ENCODE measurements around the gene TMC6. TPM values are rescaled to one million over a fixed set of nuclear protein-coding genes. Genes with fewer than 3 reads are reported as not detected.
A peak's percentile ranks its signal among the peaks of the same experiment; 100 is the strongest.

TMC6 gene
- total and polyA plus RNA-seq, 2 of the 13 experiments (the other 11 are each of a cell fraction or from before 2014, with no cell fraction given) = 48.4 to 99.1 TPM

DNA sequence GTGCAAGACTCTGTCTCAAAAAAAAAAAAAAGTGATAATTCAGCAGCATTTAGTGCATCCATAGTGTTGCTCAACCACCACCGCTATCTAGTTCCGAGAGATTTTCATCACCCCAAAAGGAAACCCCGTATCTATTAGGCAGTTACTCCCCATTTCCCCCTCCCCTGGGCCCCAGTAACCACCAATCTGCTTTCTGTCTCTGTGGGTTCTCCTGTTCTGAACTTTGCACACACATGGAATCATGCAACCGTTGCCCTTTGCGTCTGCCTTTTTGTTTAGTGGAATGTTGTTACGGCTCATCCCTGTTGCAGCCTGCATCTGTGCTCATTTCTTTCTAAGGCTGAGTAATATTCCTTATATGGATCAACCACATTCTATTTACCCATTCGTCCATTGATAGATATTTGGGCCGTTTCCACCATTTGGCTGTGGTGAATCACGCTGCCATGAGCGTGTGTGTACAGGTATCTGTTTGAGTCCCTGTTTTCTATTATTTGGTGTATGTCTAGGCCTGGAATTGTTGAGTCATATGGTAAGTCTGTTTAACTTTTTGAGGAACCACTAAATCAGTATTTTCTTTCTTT, 31.1 kb upstream of the TMC6 start (continued):
- TF ChIP-seq ZFX (CRISPR knock-in tag; IDR thresholded peaks at IDR 0.05; ENCODE audit: low read depth) (peak; percentile 34; the same call in 1 of the 2 replicates), ZNF556 (CRISPR knock-in tag; IDR thresholded peaks at IDR 0.05; ENCODE audit: borderline replicate concordance) (no peak), ZNF7 (CRISPR knock-in tag; IDR thresholded peaks at IDR 0.05) (no peak), ZNF788 (CRISPR knock-in tag; IDR thresholded peaks at IDR 0.05; ENCODE audit: borderline replicate concordance) (peak; percentile 44; the same call in 1 of the 2 replicates), NFKBIZ (CRISPR knock-in tag; IDR thresholded peaks at IDR 0.05) (peak; percentile 25; the same call in 1 of the 2 replicates), NR2C2 (CRISPR knock-in tag; IDR thresholded peaks at IDR 0.05; ENCODE audit: borderline replicate concordance) (0 out of 2 replicates have a peak, but pooled peaks have one; percentile 30), FOXP1 (IDR thresholded peaks at IDR 0.05) (no peak), FOXP1 (CRISPR knock-in tag; IDR thresholded peaks at IDR 0.05) (peak; percentile 65; the same call in 1 of the 2 replicates), HNF4A (CRISPR knock-in tag; IDR thresholded peaks at IDR 0.05) (peak; percentile 93), KAT7 (CRISPR knock-in tag; IDR thresholded peaks at IDR 0.05; ENCODE audit: borderline replicate concordance) (0 out of 2 replicates have a peak, but pooled peaks have one; percentile 15), THAP11 (CRISPR knock-in tag; IDR thresholded peaks at IDR 0.05) (peak; percentile 53; the same call in 1 of the 2 replicates), NR2F6 (IDR thresholded peaks at IDR 0.05) (peak; percentile 40; the same call in 1 of the 2 replicates), NR2F6 (CRISPR knock-in tag; IDR thresholded peaks at IDR 0.05) (peak; percentile 65; the same call in 1 of the 2 replicates), ZNF547 (CRISPR knock-in tag; IDR thresholded peaks at IDR 0.05) (no peak), SOX5 (CRISPR knock-in tag; IDR thresholded peaks at IDR 0.05; ENCODE audit: borderline replicate concordance) (peak; percentile 57; the same call in 1 of the 2 replicates), ELF4 (CRISPR knock-in tag; IDR thresholded peaks at IDR 0.05; ENCODE audit: borderline replicate concordance) (no peak), SP1 (IDR thresholded peaks at IDR 0.05) (no peak), SP1 (CRISPR knock-in tag; IDR thresholded peaks at IDR 0.05) (no peak), ZFP1 (CRISPR knock-in tag; IDR thresholded peaks at IDR 0.05) (0 out of 2 replicates have a peak, but pooled peaks have one; percentile 14), ZNF816 (CRISPR knock-in tag; IDR thresholded peaks at IDR 0.05; ENCODE audit: borderline replicate concordance) (no peak), TEAD2 (CRISPR knock-in tag; IDR thresholded peaks at IDR 0.05) (no peak), ZNF720 (CRISPR knock-in tag; IDR thresholded peaks at IDR 0.05) (no peak)
- TF ChIP-seq, protein P1, sequence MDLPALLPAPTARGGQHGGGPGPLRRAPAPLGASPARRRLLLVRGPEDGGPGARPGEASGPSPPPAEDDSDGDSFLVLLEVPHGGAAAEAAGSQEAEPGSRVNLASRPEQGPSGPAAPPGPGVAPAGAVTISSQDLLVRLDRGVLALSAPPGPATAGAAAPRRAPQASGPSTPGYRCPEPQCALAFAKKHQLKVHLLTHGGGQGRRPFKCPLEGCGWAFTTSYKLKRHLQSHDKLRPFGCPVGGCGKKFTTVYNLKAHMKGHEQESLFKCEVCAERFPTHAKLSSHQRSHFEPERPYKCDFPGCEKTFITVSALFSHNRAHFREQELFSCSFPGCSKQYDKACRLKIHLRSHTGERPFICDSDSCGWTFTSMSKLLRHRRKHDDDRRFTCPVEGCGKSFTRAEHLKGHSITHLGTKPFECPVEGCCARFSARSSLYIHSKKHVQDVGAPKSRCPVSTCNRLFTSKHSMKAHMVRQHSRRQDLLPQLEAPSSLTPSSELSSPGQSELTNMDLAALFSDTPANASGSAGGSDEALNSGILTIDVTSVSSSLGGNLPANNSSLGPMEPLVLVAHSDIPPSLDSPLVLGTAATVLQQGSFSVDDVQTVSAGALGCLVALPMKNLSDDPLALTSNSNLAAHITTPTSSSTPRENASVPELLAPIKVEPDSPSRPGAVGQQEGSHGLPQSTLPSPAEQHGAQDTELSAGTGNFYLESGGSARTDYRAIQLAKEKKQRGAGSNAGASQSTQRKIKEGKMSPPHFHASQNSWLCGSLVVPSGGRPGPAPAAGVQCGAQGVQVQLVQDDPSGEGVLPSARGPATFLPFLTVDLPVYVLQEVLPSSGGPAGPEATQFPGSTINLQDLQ (CRISPR knock-in tag; IDR thresholded peaks at IDR 0.05) = peak; percentile 97
- TF ChIP-seq, protein P2, sequence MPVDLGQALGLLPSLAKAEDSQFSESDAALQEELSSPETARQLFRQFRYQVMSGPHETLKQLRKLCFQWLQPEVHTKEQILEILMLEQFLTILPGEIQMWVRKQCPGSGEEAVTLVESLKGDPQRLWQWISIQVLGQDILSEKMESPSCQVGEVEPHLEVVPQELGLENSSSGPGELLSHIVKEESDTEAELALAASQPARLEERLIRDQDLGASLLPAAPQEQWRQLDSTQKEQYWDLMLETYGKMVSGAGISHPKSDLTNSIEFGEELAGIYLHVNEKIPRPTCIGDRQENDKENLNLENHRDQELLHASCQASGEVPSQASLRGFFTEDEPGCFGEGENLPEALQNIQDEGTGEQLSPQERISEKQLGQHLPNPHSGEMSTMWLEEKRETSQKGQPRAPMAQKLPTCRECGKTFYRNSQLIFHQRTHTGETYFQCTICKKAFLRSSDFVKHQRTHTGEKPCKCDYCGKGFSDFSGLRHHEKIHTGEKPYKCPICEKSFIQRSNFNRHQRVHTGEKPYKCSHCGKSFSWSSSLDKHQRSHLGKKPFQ (CRISPR knock-in tag; IDR thresholded peaks at IDR 0.05; ENCODE audit: insufficient replicate concordance) = no peak
- TF ChIP-seq, protein P3, sequence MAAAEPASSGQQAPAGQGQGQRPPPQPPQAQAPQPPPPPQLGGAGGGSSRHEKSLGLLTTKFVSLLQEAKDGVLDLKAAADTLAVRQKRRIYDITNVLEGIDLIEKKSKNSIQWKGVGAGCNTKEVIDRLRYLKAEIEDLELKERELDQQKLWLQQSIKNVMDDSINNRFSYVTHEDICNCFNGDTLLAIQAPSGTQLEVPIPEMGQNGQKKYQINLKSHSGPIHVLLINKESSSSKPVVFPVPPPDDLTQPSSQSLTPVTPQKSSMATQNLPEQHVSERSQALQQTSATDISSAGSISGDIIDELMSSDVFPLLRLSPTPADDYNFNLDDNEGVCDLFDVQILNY (CRISPR knock-in tag; conservative IDR thresholded peaks at IDR 0.05) = no peak
- TF ChIP-seq, protein P4, sequence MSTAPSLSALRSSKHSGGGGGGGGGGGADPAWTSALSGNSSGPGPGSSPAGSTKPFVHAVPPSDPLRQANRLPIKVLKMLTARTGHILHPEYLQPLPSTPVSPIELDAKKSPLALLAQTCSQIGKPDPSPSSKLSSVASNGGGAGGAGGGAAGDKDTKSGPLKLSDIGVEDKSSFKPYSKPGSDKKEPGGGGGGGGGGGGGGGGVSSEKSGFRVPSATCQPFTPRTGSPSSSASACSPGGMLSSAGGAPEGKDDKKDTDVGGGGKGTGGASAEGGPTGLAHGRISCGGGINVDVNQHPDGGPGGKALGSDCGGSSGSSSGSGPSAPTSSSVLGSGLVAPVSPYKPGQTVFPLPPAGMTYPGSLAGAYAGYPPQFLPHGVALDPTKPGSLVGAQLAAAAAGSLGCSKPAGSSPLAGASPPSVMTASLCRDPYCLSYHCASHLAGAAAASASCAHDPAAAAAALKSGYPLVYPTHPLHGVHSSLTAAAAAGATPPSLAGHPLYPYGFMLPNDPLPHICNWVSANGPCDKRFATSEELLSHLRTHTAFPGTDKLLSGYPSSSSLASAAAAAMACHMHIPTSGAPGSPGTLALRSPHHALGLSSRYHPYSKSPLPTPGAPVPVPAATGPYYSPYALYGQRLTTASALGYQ (CRISPR knock-in tag; IDR thresholded peaks at IDR 0.05) = no peak

All from HepG2 (cell line).